Endothelial cell of umbilical vein (primary cell): Measurements from ENCODE around the gene ANKMY1. TPM values are rescaled to one million over a fixed set of nuclear protein-coding genes. Genes with fewer than 3 reads are reported as not detected.

ENCODE experiments used
- BruUV-seq: library from RNA; stranded (reverse); fragments of 400-500 nt; replicated peaks from 2 replicates; lab custom pipeline; 2021; lab: Mats Ljungman, UMichigan
- CTCF ChIA-PET: fragments of 300-600, 350-600 bp; sonication (Branson Sonifier 250); formaldehyde crosslinking; loops from one replicate; lab custom pipeline; 2021; ENCODE audit warnings: antibody characterized with exemption, inconsistent platforms; lab: Charles Lee
- POLR2A ChIA-PET: fragments of 300-600, 350-600 bp; sonication (Branson Sonifier 250); formaldehyde crosslinking; loops from one replicate; lab custom pipeline; 2021; ENCODE audit warnings: antibody characterized with exemption, inconsistent platforms; lab: Charles Lee
- DNase-seq: peaks from one replicate; pipeline ENCODE4 v3.0.0-alpha.2; 2011; ENCODE audit warnings: low read depth, low spot score
- FAIRE-seq: peaks from 2 replicates; lab custom pipeline; 2011; peaks lifted over from hg19 to GRCh38; lab: Jason Lieb, UNC
- H2AFZ ChIP-seq: 2 replicates; pipeline ENCODE4 v1.6.0; 2012; ENCODE audit warnings: low read depth, low read length, control low read depth, inconsistent platforms
- H3K27ac ChIP-seq: 2 replicates; pipeline ENCODE4 v1.5.1; 2011; ENCODE audit warnings: low read depth, mild to moderate bottlenecking, control low read depth, low read length, moderate library complexity; ENCODE audit not compliant: insufficient read depth
- H3K27me3 ChIP-seq, 2 experiments: 2 replicates each; pipeline versions ENCODE4 v1.6.0 to v1.6.1; 2011; ENCODE audit warnings: low read length in 2 of 2, mixed read lengths in 1 of 2; ENCODE audit not compliant: control insufficient read depth in 2 of 2, insufficient read depth in 2 of 2
- H3K36me3 ChIP-seq, 2 experiments: 2 replicates in 1 of 2; 3 replicates in 1 of 2; pipeline ENCODE4 v1.5.1; 2011; ENCODE audit warnings: low read length in 2 of 2, mild to moderate bottlenecking in 1 of 2, moderate library complexity in 1 of 2; ENCODE audit not compliant: control insufficient read depth in 2 of 2, insufficient read depth in 2 of 2; ENCODE audit errors: extremely low read depth in 1 of 2
- H3K4me1 ChIP-seq: 3 replicates; pipeline ENCODE4 v1.5.1; 2011; ENCODE audit warnings: mild to moderate bottlenecking, low read length; ENCODE audit not compliant: control insufficient read depth, insufficient read depth; ENCODE audit errors: extremely low read depth
- H3K4me2 ChIP-seq: 2 replicates; pipeline ENCODE4 v1.6.1; 2011; ENCODE audit warnings: low read length, control low read depth, mixed read lengths; ENCODE audit not compliant: insufficient read depth
- H3K4me3 ChIP-seq, 3 experiments: fragments of 200-600 bp in 1 of 3; sonication (generic), shearing (Covaris generic) in 1 of 3; replicated peaks in 1 of 3; 2 replicates each; pipeline ENCODE4 v1.5.1; 2011 to 2016; ENCODE audit warnings: control low read depth in 3 of 3, low read length in 3 of 3, mild to moderate bottlenecking in 2 of 3, inconsistent platforms in 1 of 3, low read depth in 1 of 3, moderate library complexity in 1 of 3; ENCODE audit not compliant: insufficient read depth in 1 of 3
- H3K79me2 ChIP-seq: 2 replicates; pipeline ENCODE4 v1.6.0; 2012; ENCODE audit warnings: low read length, inconsistent platforms; ENCODE audit not compliant: control insufficient read depth, insufficient read depth
- H3K9ac ChIP-seq: replicated peaks from 2 replicates; pipeline ENCODE3; 2011; ENCODE audit warnings: low read length, control low read depth; ENCODE audit not compliant: insufficient read depth; ENCODE audit errors: extremely low read depth
- H3K9me1 ChIP-seq: replicated peaks from 3 replicates; pipeline ENCODE4 v1.6.0; 2011; ENCODE audit warnings: mild to moderate bottlenecking, low read length; ENCODE audit not compliant: control insufficient read depth, insufficient read depth; ENCODE audit errors: extremely low read depth
- H3K9me3 ChIP-seq: replicated peaks from 2 replicates; pipeline ENCODE4 v1.5.1; 2012; ENCODE audit warnings: low read length, inconsistent platforms; ENCODE audit not compliant: control insufficient read depth, insufficient read depth
- H4K20me1 ChIP-seq: replicated peaks from 2 replicates; pipeline ENCODE3; 2011; ENCODE audit warnings: mild to moderate bottlenecking, low read length; ENCODE audit not compliant: control insufficient read depth, insufficient read depth; ENCODE audit errors: extremely low read depth
- EZH2 ChIP-seq: IDR thresholded peaks from 2 replicates; pipeline ENCODE4 v1.6.1; 2012; ENCODE audit warnings: borderline replicate concordance, low read depth, mild to moderate bottlenecking, moderate library complexity, low read length, inconsistent platforms; ENCODE audit not compliant: severe bottlenecking
- FOS ChIP-seq: IDR thresholded peaks from 2 replicates; pipeline ENCODE4 v1.6.1; 2011; ENCODE audit warnings: mild to moderate bottlenecking, low read length, moderate library complexity, borderline replicate concordance; ENCODE audit not compliant: insufficient read depth
- GATA2 ChIP-seq: IDR thresholded peaks from 2 replicates; pipeline ENCODE4 v1.7.0; 2011; ENCODE audit warnings: low read depth, mild to moderate bottlenecking, moderate library complexity, mixed read lengths, low read length; ENCODE audit not compliant: insufficient read length, insufficient read depth
- JUN ChIP-seq: IDR thresholded peaks from 2 replicates; pipeline ENCODE4 v1.6.1; 2011; ENCODE audit warnings: borderline replicate concordance, low read depth; ENCODE audit not compliant: insufficient read length, insufficient read depth
- MAX ChIP-seq: IDR thresholded peaks from 2 replicates; pipeline ENCODE4 v1.6.1; 2011; ENCODE audit not compliant: insufficient read depth, insufficient read length
- MYC ChIP-seq: IDR thresholded peaks from one replicate; pipeline ENCODE4 v1.6.1; 2011; ENCODE audit warnings: mild to moderate bottlenecking, low read depth, low read length
- POLR2A ChIP-seq: IDR thresholded peaks from 2 replicates; pipeline ENCODE4 v1.6.1; 2012; ENCODE audit warnings: low read depth, mild to moderate bottlenecking, control low read depth, low read length
- POLR2AphosphoS5 ChIP-seq: IDR thresholded peaks from 2 replicates; pipeline ENCODE4 v1.6.1; 2012; ENCODE audit warnings: low read depth, mild to moderate bottlenecking, control low read depth, low read length, moderate library complexity; ENCODE audit not compliant: insufficient read depth
- dilution Hi-C: fragments of 300-500 bp; cut with MboI; formaldehyde crosslinking; loops from one replicate; pipeline ENCODE4 v1.15.0; 2019; ENCODE audit warnings: low sequenced_read_pairs; ENCODE audit not compliant: extremely low pct_ligation_motif_present
- intact Hi-C: fragments of 100-400 bp; cut with micrococcal nuclease; formaldehyde crosslinking; loops from one replicate; pipeline ENCODE4 v1.10.0; 2022
- polyA plus RNA-seq, 4 experiments: library from polyadenylated mRNA; depleted of rRNA in 3 of 4; stranded (reverse) in 3 of 4; unstranded in 1 of 4; fragments of >200 nt; gene quantifications; 2 replicates each; pipeline versions ENCODE4 v1.2.1 to v1.2.3, GENCODE V29; 2011 to 2012; ENCODE audit warnings: missing spikeins in 1 of 4
- total RNA-seq: library from RNA; stranded (reverse); gene quantifications from 2 replicates; pipeline ENCODE4 v1.2.3, GENCODE V29; 2021
- TF ChIP-seq, protein P1 (sequence below), 2 donors: IDR thresholded peaks; 1 replicate in 1 of 2; 2 replicates in 1 of 2; pipeline ENCODE4 v1.5.1; 2011; ENCODE audit warnings: low read length in 2 of 2, mild to moderate bottlenecking in 2 of 2, moderate library complexity in 2 of 2, control low read depth in 1 of 2, inconsistent platforms in 1 of 2, low read depth in 1 of 2; ENCODE audit not compliant: insufficient read depth in 1 of 2; ENCODE audit errors: extremely low read depth in 1 of 2

Gene ANKMY1
- total and polyA plus RNA-seq, 2 donors (not counting 3 experiments of a cell fraction or from before 2014, with no cell fraction given): 9.0 to 16.0 TPM

GRCh38 chr2:240459401-240460252, 98.2 kb downstream of the ANKMY1 start:
- no peaks in the 10 kb centered on the region for H3K36me3 ChIP-seq
- DNase-seq: no peak
- intact Hi-C loops: no loop called here
- H3K9me3 ChIP-seq: no peaks in the 10 kb centered on the region
- TF ChIP-seq MYC (no peak), FOS (no peak), EZH2 (no peak), POLR2AphosphoS5 (no peak), POLR2A (no peak), MAX (no peak), JUN (no peak), GATA2 (no peak)
- TF ChIP-seq, protein P1, sequence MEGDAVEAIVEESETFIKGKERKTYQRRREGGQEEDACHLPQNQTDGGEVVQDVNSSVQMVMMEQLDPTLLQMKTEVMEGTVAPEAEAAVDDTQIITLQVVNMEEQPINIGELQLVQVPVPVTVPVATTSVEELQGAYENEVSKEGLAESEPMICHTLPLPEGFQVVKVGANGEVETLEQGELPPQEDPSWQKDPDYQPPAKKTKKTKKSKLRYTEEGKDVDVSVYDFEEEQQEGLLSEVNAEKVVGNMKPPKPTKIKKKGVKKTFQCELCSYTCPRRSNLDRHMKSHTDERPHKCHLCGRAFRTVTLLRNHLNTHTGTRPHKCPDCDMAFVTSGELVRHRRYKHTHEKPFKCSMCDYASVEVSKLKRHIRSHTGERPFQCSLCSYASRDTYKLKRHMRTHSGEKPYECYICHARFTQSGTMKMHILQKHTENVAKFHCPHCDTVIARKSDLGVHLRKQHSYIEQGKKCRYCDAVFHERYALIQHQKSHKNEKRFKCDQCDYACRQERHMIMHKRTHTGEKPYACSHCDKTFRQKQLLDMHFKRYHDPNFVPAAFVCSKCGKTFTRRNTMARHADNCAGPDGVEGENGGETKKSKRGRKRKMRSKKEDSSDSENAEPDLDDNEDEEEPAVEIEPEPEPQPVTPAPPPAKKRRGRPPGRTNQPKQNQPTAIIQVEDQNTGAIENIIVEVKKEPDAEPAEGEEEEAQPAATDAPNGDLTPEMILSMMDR (IDR thresholded peaks at IDR 0.05; ENCODE audit: extremely low read depth in 1 of 2, insufficient read depth in 1 of 2, low read depth in 1 of 2, low read length in 2 of 2): no peak
- no peak overlapping the region for H3K9ac ChIP-seq
- no peak overlapping the region for H3K27ac ChIP-seq
- no peaks in the 10 kb centered on the region for H3K9me1 ChIP-seq
- no peak overlapping the region for H2AFZ ChIP-seq
- no peaks in the 10 kb centered on the region for H3K79me2 ChIP-seq
- no peak overlapping the region for H3K4me2 ChIP-seq
- dilution Hi-C loops: no loop called here
- no peak for FAIRE-seq
- H4K20me1 ChIP-seq: no peaks in the 10 kb centered on the region
- peaks cover 8 to 17% of the 10 kb centered on the region in 2 experiments for H3K27me3 ChIP-seq
- CTCF ChIA-PET: interaction anchor here (1.2 kb wide), 1 partner anchor 97 kb away, joined by 3 read pairs; no protein-coding TSS in a partner anchor
- H3K4me1 ChIP-seq: no peaks in the 10 kb centered on the region
- POLR2A ChIA-PET: no interaction called here
- BruUV-seq: no TSS peak
- no peak overlapping the region for H3K4me3 ChIP-seq
